HG03066 (cell line): Measurements from ENCODE around the gene L3MBTL4.
"Not testable (repeated sequence)": the region's sequence is repeated elsewhere in the genome, so short reads cannot be mapped to it uniquely, and the experiment has no call there.

Experiments
- ATAC-seq: cut with Tn5 transposase; IDR thresholded peaks from one replicate; pipeline ENCODE4 v1.9.1; 2021; ENCODE audit warnings: low read depth; ENCODE audit not compliant: unreplicated experiment

The L3MBTL4 gene

GRCh38 chr18:6315517-6316331 is 99.0 kb downstream of the L3MBTL4 start:
- ATAC-seq = no peak

- ATAC-seq = no peak
Observed at GRCh38 chr18:6313415-6313814, 101.3 kb downstream of the L3MBTL4 start.

DNA sequence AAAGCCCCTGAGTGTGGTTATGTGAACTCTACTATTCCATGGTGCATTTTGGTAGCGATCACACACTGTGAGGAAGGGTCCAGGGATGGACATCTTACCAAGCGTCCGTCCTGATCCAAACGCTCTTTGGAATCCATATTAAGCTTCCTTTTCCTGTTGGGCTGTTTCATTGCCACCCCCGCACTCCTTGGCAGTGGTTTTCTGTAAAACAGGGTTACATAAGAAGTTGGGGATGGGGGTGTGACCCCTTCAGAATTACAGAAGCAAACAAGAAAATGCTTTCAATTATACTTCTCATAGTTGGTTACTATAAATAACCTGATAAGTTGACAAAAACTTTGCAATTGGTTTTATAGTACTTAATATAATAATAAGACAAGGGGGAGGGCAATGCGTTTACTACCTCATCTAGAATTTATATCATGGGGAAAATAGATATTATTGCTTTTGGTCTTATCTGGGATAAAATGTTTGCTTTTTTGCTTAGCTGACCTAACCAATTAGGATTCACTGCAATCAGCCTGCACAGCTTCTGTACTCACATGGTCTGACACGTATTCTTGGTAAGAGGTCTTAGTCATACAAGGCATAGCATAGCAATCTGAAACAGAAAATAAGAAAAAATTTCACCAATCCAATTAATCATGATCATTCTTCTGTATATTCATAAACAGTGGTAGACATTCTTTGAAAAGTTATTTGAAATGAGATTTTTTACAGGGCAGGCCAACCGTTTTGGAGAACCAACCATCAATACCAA is 103.1 kb downstream of the L3MBTL4 start:
- no peak for ATAC-seq

DNA sequence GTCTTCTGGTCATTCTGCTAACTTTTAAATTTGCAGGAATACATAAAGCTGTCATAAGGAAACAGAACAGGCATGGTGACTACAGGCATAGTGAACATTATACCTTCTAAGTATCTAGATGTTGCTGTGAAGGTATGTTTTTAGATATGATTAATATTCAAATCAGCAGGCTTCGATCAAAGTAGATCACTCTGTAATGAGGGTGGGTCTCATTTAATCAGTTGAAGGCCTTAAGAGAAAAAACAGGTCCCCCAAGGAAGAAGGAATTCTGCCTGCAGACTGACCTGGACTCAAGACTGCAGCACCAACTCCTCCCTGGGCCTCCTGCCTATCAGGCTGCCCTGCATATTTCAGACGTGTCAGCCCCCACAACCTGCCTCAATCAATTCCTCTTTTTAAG is 104.0 kb downstream of the L3MBTL4 start:
- ATAC-seq = no peak

- no peak for ATAC-seq
Observed at GRCh38 chr18:6297875-6298274, 116.8 kb downstream of the L3MBTL4 start.

DNA sequence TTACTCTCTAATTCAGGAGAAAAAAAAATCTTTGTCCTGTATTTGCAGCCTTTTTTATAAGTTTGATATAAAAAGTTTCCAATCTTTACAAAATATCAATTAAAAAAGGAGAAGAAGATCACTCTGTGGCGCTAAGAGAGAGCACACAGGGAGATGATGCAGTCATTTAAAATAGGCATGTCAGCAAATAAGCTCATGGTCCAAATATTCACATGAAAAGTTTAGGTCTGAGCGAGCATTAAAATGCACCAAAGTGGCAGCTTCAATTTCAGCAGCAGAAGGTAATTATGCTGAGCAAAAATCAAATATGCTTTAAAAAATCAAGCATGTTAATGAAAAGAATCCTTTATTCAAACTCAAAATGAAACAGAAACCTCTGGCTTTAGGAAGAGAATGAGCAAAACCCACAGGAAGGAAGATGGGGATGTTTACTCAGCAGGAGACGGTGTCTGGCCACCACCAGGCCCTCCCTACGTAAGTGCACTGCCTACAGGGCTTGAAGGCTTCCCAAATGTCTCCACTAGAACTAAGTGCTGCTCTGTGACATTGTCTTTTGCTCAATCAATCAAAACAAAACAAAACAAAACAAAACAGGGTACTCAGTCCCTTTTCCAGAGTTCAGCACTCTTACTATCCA is 120.4 kb downstream of the L3MBTL4 start:
- no peak for ATAC-seq

DNA sequence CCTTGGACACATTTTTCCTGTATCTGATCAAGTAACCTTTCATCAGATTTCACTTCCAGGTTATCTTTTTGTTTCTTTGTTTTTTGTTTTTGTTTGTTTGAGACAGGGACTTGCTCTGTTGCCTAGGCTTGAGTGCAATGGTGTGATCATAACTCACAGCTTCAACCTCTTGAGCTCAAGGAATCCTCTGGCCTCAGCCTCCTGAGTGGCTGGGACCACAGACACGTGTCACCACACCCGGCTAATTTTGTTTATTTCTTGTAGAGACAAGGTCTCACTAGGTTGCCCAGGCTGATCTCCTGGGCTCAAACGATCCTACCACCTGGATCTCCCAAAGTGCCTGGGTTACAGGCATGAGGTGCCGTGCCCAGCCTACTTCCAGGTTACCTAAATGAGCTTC is 124.9 kb downstream of the L3MBTL4 start:
- ATAC-seq = no peak

DNA sequence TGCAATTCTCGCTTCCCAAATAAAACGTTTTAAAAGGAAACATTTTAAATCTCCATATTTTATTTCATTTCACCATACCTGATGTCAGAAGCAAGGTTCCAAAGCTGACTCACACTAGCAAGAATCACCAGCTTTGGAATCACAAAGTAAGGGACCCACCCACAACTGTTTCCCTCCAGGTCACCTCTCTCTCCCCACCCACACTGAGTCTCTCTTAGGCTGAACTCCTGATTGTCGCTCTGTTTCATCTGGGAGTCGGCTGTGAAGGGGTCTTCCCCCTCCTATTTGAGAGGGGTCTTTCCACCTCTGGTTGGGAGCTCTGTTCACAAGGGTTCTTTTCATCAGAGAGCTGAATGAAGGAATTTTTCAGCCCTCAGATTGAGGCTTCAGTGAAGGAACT is 128.1 kb downstream of the L3MBTL4 start:
- no peak for ATAC-seq

DNA sequence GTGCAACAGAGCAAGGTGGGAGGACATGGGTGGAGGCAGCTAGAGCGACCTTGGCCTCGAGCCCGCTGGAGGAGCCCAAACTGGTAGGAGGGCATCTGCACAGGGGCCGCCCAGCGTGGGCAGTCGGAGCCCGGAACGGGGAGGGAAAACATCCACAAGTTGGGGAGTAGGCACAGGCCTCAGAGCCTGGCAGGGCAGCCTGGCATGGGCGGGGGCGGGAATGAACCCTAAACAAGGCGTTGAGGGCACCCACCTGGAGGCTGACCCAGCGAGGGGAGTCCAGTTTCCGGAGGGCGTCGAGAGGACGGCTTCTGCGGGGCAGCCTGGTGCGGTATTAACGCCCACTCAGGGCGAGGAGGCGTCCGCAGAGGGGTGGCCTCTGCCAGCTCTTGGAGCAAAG is 129.9 kb downstream of the L3MBTL4 start:
- ATAC-seq = no peak

DNA sequence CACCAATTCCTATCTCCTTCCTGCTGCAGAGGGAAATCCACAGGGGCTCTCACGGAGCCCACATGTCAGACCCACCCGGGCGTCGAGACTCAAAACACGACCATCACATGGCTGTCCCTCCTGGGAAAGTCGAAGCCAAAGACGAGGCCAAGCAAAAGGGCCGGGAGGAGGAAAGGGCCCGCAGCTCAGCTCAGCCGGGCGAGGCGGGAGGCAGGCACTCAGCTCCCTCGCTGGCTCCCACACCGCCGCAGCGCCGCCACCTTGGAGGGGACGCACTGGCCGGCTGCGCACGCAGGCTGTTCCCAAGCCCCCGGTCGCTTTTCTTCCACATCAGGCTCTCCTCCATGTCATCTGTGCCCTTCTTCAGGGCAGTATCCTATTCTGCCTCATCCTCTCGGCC is 130.4 kb downstream of the L3MBTL4 start:
- ATAC-seq = no peak

DNA sequence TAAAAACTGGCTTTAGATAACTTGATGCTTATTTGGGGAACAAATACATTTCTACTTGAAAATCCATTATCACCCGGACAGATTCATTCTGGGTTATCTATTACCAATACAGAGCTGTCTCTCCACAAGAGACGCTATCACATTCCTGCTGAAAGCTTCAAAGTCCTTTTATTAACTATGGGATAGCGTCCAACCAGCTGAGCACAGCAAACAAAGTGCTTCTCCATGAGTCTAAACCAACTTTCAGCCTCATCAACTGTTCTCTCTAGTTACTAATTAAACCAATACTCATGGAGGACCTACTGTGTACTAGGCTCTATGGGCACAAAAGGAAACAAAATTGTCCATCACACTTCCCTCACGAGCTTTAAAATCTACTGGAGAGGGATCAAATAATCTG is 132.8 kb downstream of the L3MBTL4 start:
- ATAC-seq = no peak

GRCh38 chr18:6280211-6280743 is 134.4 kb downstream of the L3MBTL4 start:
- no peak for ATAC-seq

- ATAC-seq = no peak
Observed at GRCh38 chr18:6279308-6279707, 135.4 kb downstream of the L3MBTL4 start.

GRCh38 chr18:6273423-6273822 is 141.3 kb downstream of the L3MBTL4 start:
- ATAC-seq = no peak

GRCh38 chr18:6272144-6272543 is 142.6 kb downstream of the L3MBTL4 start:
- not testable (repeated sequence) for ATAC-seq

DNA sequence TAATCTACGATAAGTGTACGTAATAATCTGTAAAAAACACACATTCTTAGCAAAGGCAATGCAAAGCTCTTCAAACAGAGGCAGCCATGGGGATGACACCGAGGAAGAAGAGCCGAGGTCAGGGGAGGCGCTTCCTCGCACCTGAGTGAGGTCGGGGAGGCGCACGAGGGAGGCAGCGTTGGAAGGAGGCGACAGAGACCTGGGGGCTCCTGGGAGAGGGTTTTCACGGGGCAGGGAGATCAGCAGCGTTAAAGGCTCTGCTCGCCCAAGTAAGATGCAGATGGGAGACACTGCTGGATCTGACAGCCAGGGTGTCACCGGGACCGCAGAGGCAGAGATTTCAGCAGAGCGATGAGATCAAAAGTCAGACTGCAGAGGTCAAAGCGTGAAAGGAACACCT is 143.1 kb downstream of the L3MBTL4 start:
- ATAC-seq = no peak

DNA sequence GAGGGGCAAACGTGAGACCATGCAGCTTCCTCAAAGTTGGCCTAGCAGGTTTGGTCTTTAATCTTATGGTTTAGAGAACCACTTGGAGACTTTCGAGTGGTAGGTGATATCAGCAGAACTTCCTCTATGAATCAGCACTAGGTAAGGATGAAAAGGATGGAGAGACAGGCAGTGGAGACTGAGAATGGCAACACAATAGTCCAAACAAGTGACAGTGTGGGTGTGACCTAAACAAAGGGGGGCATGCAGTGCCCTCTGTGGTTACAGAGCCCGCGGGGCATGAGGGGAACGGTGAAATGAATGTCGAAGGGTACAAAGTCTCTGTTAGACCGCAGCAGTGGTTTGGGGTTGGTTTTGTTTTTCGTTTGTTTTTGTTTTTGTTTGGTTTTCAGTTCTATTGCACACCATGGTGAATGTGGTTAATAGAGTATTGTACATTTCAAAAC is 143.9 kb downstream of the L3MBTL4 start:
- ATAC-seq = peak; percentile 97

- ATAC-seq = no peak
Observed at GRCh38 chr18:6269660-6270332, 144.9 kb downstream of the L3MBTL4 start.

GRCh38 chr18:6266212-6266611 is 148.5 kb downstream of the L3MBTL4 start:
- no peak for ATAC-seq

- ATAC-seq = no peak
Observed at GRCh38 chr18:6261938-6262337, 152.8 kb downstream of the L3MBTL4 start.

DNA sequence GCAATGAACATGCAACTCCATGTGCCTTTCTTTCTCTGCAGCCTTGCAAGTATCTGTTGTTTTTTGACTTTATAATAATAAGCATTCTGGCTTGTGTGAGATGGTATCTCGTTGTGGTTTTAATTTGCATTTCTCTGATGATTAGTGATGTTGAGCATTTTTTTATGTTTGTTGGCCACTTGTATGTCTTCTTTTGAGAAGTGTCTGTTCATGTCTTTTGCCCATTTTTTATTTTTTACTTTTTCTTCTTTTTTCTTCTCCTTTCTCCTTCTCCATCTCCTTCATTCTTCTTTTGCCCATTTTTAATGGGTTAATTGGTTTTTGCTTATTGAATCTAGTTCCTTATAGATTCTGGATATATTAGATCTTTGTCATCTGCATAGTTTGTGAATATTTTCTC is 155.4 kb downstream of the L3MBTL4 start:
- not testable (repeated sequence) for ATAC-seq
